Measurements from ENCODE around the gene FZD10.

GRCh38 chr12:130212384-130212989 lies 50.2 kb downstream of the FZD10 start:
- TF ChIP-seq CTCF (IDR thresholded peaks at IDR 0.05) (no peak), POLR2A (IDR thresholded peaks at IDR 0.05) (no peak)

Data from thyroid gland (tissue), 4 donors.